CD4-positive, alpha-beta T cell treated with Interleukin-10 for 1 hour (primary cell): Measurements from ENCODE around the gene CCHCR1.

Source experiments
- DNase-seq: peaks from one replicate; pipeline ENCODE4 v3.0.0-alpha.2; 2020

Gene CCHCR1

GRCh38 chr6:31125586-31126363 lies 31.8 kb downstream of the CCHCR1 start:
- no peak for DNase-seq

GRCh38 chr6:31125162-31125561 lies 32.4 kb downstream of the CCHCR1 start:
- DNase-seq: no peak

DNA sequence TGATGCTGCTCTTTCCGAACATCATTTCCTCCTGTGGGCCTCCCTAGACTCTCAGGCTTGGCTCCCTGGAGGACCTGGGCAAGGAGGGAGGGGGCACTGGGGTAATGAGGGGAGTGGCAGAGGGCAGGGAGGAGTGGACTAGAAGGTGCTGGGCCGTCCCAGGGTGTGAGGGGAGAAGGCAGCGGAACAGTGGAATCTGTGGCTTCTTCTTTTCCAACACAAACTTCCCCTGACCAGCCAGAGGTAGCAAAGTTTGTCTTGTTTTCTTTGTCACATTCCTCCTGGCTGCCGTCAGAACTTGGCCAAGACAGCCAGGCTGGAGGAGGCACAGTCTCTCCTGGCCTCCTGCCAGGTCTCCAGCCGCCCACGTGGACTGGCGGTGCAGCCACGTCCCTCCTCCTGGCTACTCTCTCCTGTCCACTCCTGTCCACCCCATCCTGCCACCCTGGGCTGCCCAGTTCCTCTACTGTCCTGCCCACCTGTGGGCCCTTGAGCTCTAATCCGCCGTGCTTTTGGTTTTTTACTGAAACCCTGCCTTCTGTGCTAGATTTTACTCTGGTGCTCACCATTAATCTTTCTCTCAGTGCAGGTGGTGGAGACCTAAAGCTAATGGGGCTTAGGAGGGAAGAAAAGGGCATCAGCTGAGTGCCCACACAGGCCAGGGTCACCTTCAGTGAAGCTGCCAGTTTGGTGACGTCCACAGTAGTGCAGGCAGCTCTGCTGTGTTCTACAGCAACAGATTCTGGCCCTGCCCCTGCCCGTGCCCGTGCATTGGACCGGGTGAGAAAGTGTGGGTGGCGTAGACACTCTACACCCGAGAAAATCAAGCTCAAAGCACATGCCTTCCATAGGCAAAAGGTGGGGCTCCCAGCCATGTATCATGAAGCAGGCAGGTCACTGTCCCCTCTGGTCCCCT lies 34.6 kb downstream of the CCHCR1 start:
- DNase-seq: no peak

DNA sequence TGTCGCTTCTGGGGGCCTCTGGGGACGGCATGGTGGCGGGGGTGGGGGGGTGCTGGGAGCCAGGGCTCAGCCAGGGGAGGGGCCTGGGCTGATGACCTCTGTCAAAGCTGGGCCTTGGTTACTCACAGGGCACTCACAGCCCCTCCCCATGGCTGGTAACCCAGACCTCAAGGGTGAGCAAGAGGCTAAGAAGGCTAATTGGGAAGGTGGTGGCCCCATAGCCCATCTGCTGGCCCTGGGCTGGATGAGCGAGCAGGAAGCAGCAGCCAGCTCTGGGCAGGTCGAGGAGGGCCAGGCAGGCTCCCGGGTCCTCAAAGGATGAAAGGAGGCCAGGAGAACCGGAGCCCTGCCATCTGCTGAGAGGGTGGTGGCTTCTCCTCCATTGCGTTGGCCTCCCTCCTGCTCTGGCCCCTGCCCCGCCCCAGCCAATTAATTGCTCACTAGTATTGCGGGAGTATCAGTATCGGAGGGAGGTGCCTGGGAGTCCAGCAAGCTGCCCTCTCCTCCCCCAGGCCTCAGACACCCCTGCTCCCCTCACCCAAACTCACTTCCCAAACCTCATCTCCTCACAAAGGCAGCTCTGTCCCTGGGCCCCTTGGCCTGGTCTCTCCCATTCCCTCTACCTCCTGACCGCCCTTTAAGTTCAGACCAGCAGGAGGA lies 36.3 kb downstream of the CCHCR1 start:
- DNase-seq: no peak

- no peak for DNase-seq
Observed at GRCh38 chr6:31120151-31120915, 37.3 kb downstream of the CCHCR1 start, which contains the start of gene CDSN. TSS of gene CDSN (minus strand) at chr6:31120446. CDS start at chr6:31120419, 27 bp downstream.

- no peak for DNase-seq
Observed at GRCh38 chr6:31118178-31118577, 39.4 kb downstream of the CCHCR1 start.

DNA sequence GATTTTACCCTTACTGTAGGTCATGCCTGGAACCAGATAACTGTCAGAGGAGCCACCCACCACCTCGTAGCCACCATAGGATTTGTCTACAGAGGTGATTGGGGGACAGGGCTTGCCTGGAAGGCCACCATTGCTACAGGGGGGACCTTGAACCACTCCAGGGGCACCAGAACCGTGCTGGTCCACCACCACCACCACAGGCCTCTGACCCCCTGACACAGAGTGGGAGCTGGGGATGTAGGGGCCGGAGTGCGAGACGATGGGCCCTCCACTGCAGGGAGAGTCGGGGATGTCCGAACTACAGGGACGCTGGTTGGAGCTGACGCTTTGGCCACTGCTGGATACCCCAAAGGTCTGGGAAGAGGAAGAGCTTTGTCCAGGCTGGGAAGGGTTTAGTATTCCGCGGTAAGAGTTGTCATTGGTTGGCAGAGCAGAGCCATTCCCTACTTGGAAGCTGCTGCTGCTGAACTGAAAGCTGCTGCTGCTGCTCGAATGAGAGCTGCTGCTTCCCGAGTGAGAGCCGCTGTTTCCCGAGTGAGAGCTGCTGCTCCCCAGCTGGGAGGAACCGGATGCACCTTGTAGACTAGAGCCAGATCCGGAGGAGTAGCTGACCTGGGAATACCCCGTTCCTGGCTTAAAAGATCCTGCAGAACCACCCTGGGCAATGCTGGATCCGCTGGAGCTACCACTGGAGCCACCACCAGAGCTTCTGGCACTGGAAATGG lies 40.8 kb downstream of the CCHCR1 start:
- DNase-seq: no peak

DNA sequence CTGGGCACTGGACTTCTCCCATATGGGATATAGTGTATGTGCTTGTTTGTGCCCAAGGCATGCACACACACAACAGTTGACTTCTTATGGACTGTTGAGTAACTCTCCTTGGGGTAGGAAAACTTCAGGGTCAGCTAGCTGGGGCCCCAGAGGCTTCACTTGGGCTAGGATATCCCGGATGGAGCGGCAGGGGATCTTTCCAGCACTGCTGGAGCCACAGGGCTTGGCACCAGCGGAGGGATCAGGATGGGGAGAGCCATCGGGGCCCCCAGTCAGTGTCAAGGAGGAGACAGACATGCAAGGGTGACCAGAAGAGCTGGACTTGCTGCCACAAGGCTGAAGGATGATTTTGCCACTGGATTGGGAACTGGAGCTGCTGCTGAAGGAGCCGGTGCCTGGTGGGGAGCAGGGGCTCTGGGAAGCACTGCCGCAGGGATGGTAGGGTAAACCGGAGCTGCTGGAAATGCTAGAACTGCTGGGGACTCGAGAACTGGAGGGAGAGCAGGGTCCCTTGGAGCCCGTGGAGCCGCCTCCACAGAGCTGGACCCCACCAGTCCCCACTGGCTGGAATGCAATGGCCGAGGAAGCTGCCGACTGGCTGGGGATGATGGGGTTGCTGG lies 41.6 kb downstream of the CCHCR1 start:
- no peak for DNase-seq

- peak; percentile 35 for DNase-seq
Observed at GRCh38 chr6:31114970-31115849, 42.4 kb downstream of the CCHCR1 start.

- DNase-seq: no peak
Observed at GRCh38 chr6:31114541-31114878, 43.1 kb downstream of the CCHCR1 start, which contains the start of gene PSORS1C1. TSS of gene PSORS1C1 (plus strand) at chr6:31114800. CDS start at chr6:31129633, 14,833 bp downstream.

DNA sequence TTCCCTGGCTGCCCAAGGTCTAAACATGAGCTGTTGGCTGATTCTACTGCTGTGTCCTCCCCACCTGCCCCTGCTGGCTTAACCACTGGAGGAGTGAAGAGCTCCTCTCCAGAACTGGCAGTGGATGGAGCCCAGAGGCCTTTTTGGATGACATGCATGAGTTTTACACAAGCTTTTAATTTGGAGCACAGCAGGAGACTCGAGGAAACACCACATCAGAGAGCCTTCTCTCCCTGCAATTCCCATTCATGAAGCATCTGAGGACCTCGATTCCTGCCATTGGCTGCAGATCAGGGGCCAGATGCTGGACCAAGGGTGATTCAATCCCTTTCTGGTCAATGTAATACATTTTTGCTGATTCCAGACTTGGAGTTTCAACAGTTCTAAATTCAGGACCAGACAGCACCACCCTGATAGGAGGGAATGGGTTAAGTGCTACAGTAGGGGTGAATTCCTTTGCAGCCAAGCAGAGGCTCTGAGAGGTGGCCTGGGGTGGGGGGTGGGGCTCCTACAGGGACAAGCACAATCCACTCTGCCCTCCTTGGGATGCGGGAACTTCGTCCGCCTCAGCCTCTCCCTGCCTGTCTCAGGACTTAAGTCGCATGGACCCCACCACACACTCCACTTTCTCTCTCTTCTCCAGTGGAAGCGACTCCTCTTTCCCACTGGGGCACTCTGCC lies 43.6 kb downstream of the CCHCR1 start:
- no peak for DNase-seq

DNA sequence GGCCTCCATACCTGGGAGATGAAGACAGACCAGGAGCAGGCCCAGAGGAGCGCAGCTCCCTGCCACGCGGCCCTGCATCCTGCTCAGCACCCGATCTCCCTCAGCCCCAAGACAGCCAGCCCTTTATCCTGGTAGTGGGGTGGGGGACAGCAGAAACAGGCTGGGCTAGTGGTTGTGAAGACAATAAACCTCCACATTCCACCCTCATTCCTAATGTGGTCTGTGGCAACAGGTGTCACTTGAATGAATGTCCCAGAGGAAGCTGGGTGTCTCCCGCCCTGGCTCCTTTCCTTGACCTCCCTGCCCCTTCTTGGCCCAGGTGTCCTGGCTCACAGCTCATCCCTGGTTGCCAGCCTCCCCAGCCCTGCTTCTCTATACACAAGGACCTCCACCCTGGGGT lies 45.1 kb downstream of the CCHCR1 start, which contains the start of gene C6orf15:
Gene C6orf15, minus strand, starts transcription at position 98 of the 400 bp plus-strand sequence. Its CDS starts 20 bp downstream, at position 78.
- DNase-seq: no peak

- DNase-seq: no peak
Observed at GRCh38 chr6:31111712-31112111, 45.9 kb downstream of the CCHCR1 start.

GRCh38 chr6:31110825-31111582 lies 46.6 kb downstream of the CCHCR1 start:
- no peak for DNase-seq

DNA sequence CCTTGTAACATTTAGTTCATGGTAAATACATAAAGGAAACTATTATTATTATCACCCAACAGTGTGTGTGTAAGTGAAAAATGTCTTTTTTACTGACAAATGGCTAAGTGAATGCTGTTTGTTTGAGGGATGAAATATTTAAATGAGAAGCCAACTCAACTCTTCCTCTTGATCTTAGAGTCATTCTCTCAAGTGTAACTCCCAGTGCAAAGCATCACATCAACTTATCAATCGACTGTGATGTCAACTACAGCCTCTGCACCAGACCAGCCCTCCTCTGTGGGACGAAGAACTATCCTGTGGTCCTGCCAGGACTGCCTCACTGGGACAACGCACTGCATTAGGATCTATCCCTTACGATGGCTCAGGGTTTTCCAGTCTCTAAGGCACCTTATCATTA lies 50.5 kb downstream of the CCHCR1 start:
- no peak for DNase-seq

GRCh38 chr6:31103136-31103535 lies 54.5 kb downstream of the CCHCR1 start:
- no peak for DNase-seq

DNA sequence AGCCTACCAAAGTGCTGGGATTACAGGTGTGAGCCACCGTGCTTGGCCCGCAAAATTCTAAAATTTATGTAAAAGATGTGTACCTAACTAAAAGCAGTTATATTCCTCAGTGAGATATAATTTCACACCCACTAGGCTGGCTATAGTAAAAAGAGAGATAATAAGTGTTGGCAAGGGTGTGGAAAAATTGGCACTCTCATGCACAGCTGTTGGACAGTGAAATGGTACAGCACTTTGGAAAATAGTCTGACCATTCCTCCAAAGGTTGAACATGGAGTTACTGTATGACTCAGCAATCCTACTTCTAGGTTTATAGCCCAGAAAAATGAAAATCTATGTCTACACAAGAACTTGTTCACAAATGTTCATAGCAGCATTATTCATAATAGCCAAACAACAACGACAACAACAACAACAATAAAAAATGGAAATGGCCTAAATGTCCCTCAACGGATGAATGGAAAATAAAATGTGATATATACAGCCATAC lies 59.1 kb downstream of the CCHCR1 start:
- DNase-seq: no peak

GRCh38 chr6:31096656-31097055 lies 60.9 kb downstream of the CCHCR1 start:
- DNase-seq: no peak

DNA sequence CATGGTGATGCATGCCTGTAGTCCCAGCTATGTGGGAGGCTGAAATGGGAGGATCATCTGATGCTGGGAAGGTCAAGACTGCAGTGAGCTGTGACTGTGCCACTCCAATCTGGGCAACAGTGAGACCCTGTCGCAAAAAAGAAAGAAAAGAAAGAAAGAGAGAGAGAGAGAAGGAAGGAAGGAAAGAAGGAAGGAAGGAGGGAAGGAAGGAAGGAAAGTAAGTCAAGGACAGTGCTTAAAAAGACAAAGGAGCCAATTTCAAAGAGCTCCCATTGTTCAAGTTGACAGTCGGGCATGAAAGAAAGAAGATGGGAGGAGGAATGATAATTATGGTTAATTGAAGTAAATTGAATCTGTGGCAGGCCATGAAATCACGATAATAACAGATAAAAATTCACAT lies 61.4 kb downstream of the CCHCR1 start:
- no peak for DNase-seq
